Measurements from ENCODE around the gene MRPS23.

GRCh38 chr17:57835333-57835900 is 14.4 kb downstream of the MRPS23 start:
- TF ChIP-seq POLR2A (IDR thresholded peaks at IDR 0.05; ENCODE audit: low read depth, low read length) (no peak), POLR2AphosphoS5 (IDR thresholded peaks at IDR 0.05; ENCODE audit: low read depth, low read length) (no peak), TAF1 (IDR thresholded peaks at IDR 0.05; ENCODE audit: borderline replicate concordance, low read depth, low read length) (no peak)
